Measurements from ENCODE around the gene SCGB1A1.

Gene SCGB1A1

GRCh38 chr11:62471603-62472002 lies 52.8 kb downstream of the SCGB1A1 start:
- H3K4me3 ChIP-seq (replicated peaks; ENCODE audit: insufficient read depth, low read length): no peak overlapping the region
- no peaks in the 10 kb centered on the region for H3K27me3 ChIP-seq (ENCODE audit: insufficient read depth, poor library complexity, severe bottlenecking)
- no peak for DNase-seq (ENCODE audit: low read depth in 1 of 2, low spot score in 1 of 2)
- no peak overlapping the region for H3K27ac ChIP-seq (replicated peaks)
- TF ChIP-seq, protein P1, sequence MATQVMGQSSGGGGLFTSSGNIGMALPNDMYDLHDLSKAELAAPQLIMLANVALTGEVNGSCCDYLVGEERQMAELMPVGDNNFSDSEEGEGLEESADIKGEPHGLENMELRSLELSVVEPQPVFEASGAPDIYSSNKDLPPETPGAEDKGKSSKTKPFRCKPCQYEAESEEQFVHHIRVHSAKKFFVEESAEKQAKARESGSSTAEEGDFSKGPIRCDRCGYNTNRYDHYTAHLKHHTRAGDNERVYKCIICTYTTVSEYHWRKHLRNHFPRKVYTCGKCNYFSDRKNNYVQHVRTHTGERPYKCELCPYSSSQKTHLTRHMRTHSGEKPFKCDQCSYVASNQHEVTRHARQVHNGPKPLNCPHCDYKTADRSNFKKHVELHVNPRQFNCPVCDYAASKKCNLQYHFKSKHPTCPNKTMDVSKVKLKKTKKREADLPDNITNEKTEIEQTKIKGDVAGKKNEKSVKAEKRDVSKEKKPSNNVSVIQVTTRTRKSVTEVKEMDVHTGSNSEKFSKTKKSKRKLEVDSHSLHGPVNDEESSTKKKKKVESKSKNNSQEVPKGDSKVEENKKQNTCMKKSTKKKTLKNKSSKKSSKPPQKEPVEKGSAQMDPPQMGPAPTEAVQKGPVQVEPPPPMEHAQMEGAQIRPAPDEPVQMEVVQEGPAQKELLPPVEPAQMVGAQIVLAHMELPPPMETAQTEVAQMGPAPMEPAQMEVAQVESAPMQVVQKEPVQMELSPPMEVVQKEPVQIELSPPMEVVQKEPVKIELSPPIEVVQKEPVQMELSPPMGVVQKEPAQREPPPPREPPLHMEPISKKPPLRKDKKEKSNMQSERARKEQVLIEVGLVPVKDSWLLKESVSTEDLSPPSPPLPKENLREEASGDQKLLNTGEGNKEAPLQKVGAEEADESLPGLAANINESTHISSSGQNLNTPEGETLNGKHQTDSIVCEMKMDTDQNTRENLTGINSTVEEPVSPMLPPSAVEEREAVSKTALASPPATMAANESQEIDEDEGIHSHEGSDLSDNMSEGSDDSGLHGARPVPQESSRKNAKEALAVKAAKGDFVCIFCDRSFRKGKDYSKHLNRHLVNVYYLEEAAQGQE (IDR thresholded peaks at IDR 0.05; ENCODE audit: insufficient replicate concordance, low read depth): no peak
- TF ChIP-seq GABPA (IDR thresholded peaks at IDR 0.05; ENCODE audit: low read depth) (no peak), SPI1 (IDR thresholded peaks at IDR 0.05; ENCODE audit: borderline replicate concordance, low read depth) (no peak)
- TF ChIP-seq, protein P2, sequence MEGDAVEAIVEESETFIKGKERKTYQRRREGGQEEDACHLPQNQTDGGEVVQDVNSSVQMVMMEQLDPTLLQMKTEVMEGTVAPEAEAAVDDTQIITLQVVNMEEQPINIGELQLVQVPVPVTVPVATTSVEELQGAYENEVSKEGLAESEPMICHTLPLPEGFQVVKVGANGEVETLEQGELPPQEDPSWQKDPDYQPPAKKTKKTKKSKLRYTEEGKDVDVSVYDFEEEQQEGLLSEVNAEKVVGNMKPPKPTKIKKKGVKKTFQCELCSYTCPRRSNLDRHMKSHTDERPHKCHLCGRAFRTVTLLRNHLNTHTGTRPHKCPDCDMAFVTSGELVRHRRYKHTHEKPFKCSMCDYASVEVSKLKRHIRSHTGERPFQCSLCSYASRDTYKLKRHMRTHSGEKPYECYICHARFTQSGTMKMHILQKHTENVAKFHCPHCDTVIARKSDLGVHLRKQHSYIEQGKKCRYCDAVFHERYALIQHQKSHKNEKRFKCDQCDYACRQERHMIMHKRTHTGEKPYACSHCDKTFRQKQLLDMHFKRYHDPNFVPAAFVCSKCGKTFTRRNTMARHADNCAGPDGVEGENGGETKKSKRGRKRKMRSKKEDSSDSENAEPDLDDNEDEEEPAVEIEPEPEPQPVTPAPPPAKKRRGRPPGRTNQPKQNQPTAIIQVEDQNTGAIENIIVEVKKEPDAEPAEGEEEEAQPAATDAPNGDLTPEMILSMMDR (IDR thresholded peaks at IDR 0.05; ENCODE audit: insufficient read depth, low read length): no peak

- DNase-seq (ENCODE audit: low read depth in 1 of 2, low spot score in 1 of 2): peak in 1 of 2 experiments; percentile 16
- TF ChIP-seq, protein P1 (IDR thresholded peaks at IDR 0.05; ENCODE audit: insufficient replicate concordance, low read depth): no peak
- TF ChIP-seq GABPA (IDR thresholded peaks at IDR 0.05; ENCODE audit: low read depth) (no peak), POLR2AphosphoS5 (IDR thresholded peaks at IDR 0.05; ENCODE audit: low read depth) (no peak), SPI1 (IDR thresholded peaks at IDR 0.05; ENCODE audit: borderline replicate concordance, low read depth) (no peak)
- TF ChIP-seq, protein P2 (IDR thresholded peaks at IDR 0.05; ENCODE audit: insufficient read depth, low read length): no peak
- Histone ChIP-seq H3K27me3 (ENCODE audit: insufficient read depth, poor library complexity, severe bottlenecking) (no peaks in the 10 kb centered on the region), H3K27ac (replicated peaks) (no peak overlapping the region), H3K4me3 (replicated peaks; ENCODE audit: insufficient read depth, low read length) (no peak overlapping the region)
Observed at GRCh38 chr11:62472063-62472884, 53.4 kb downstream of the SCGB1A1 start.
